ENCODE measurements around the gene UBE2E2.

UBE2E2 gene

GRCh38 chr3:23368731-23369130 lies 165.6 kb downstream of the UBE2E2 start:
- H3K4me2 ChIP-seq (ENCODE audit: low read depth, low read length, poor library complexity, severe bottlenecking), result no peak overlapping the region
- no peaks in the 10 kb centered on the region for H3K79me2 ChIP-seq (ENCODE audit: insufficient read depth, low read length)
- no peaks in the 10 kb centered on the region for H3K4me1 ChIP-seq (ENCODE audit: insufficient read depth, low read length, poor library complexity, severe bottlenecking)
- no peaks in the 10 kb centered on the region for H3K36me3 ChIP-seq (ENCODE audit: insufficient read depth, low read length)
- no peak overlapping the region for H3K9ac ChIP-seq (ENCODE audit: low read depth, low read length, poor library complexity, severe bottlenecking)
- no peaks in the 10 kb centered on the region for H3F3A ChIP-seq (ENCODE audit: low read depth)
- peaks cover 3% of the 10 kb centered on the region; the same call in 1 of the 2 replicates for H3K9me3 ChIP-seq (ENCODE audit: insufficient read depth, low read depth, low read length)
- no peak overlapping the region for H3K4me3 ChIP-seq (ENCODE audit: low read length, poor library complexity, severe bottlenecking)
- H3K9me2 ChIP-seq (replicated peaks; ENCODE audit: low read depth, low read length), result no peaks in the 10 kb centered on the region
- TF ChIP-seq EZH2phosphoT487 (IDR thresholded peaks at IDR 0.05; ENCODE audit: borderline replicate concordance), result no peak
- TF ChIP-seq, protein P1, sequence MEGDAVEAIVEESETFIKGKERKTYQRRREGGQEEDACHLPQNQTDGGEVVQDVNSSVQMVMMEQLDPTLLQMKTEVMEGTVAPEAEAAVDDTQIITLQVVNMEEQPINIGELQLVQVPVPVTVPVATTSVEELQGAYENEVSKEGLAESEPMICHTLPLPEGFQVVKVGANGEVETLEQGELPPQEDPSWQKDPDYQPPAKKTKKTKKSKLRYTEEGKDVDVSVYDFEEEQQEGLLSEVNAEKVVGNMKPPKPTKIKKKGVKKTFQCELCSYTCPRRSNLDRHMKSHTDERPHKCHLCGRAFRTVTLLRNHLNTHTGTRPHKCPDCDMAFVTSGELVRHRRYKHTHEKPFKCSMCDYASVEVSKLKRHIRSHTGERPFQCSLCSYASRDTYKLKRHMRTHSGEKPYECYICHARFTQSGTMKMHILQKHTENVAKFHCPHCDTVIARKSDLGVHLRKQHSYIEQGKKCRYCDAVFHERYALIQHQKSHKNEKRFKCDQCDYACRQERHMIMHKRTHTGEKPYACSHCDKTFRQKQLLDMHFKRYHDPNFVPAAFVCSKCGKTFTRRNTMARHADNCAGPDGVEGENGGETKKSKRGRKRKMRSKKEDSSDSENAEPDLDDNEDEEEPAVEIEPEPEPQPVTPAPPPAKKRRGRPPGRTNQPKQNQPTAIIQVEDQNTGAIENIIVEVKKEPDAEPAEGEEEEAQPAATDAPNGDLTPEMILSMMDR (conservative IDR thresholded peaks at IDR 0.05; ENCODE audit: low read length), result no peak
- no peak overlapping the region for H2AFZ ChIP-seq (ENCODE audit: low read length)
- H4K20me1 ChIP-seq (ENCODE audit: insufficient read depth, low read length, poor library complexity, severe bottlenecking), result no peaks in the 10 kb centered on the region
- H3K27me3 ChIP-seq (ENCODE audit: insufficient read depth, low read length, poor library complexity, severe bottlenecking), result no peaks in the 10 kb centered on the region

GRCh38 chr3:23372285-23372684 lies 169.2 kb downstream of the UBE2E2 start:
- no peaks in the 10 kb centered on the region for H3F3A ChIP-seq (ENCODE audit: low read depth)
- H3K9me3 ChIP-seq (ENCODE audit: insufficient read depth, low read depth, low read length), result no peaks in the 10 kb centered on the region
- TF ChIP-seq, protein P1 (conservative IDR thresholded peaks at IDR 0.05; ENCODE audit: low read length), result peak; percentile 26; the same call in 1 of the 2 replicates
- no peak for TF ChIP-seq EZH2phosphoT487 (IDR thresholded peaks at IDR 0.05; ENCODE audit: borderline replicate concordance)
- H3K4me3 ChIP-seq (ENCODE audit: low read length, poor library complexity, severe bottlenecking), result no peak overlapping the region
- H3K9ac ChIP-seq (ENCODE audit: low read depth, low read length, poor library complexity, severe bottlenecking), result no peak overlapping the region
- H3K27me3 ChIP-seq (ENCODE audit: insufficient read depth, low read length, poor library complexity, severe bottlenecking), result no peaks in the 10 kb centered on the region
- H3K4me2 ChIP-seq (ENCODE audit: low read depth, low read length, poor library complexity, severe bottlenecking), result no peak overlapping the region
- H4K20me1 ChIP-seq (ENCODE audit: insufficient read depth, low read length, poor library complexity, severe bottlenecking), result no peaks in the 10 kb centered on the region
- no peaks in the 10 kb centered on the region for H3K9me2 ChIP-seq (replicated peaks; ENCODE audit: low read depth, low read length)
- no peaks in the 10 kb centered on the region for H3K79me2 ChIP-seq (ENCODE audit: insufficient read depth, low read length)
- H3K36me3 ChIP-seq (ENCODE audit: insufficient read depth, low read length), result no peaks in the 10 kb centered on the region
- H2AFZ ChIP-seq (ENCODE audit: low read length), result no peak overlapping the region
- H3K4me1 ChIP-seq (ENCODE audit: insufficient read depth, low read length, poor library complexity, severe bottlenecking), result peaks cover 9% of the 10 kb centered on the region

GRCh38 chr3:23376516-23377248 lies 173.6 kb downstream of the UBE2E2 start:
- H2AFZ ChIP-seq (ENCODE audit: low read length), result no peak overlapping the region
- peaks cover 5% of the 10 kb centered on the region for H4K20me1 ChIP-seq (ENCODE audit: insufficient read depth, low read length, poor library complexity, severe bottlenecking)
- H3F3A ChIP-seq (ENCODE audit: low read depth), result no peaks in the 10 kb centered on the region
- no peaks in the 10 kb centered on the region for H3K27me3 ChIP-seq (ENCODE audit: insufficient read depth, low read length, poor library complexity, severe bottlenecking)
- no peaks in the 10 kb centered on the region for H3K36me3 ChIP-seq (ENCODE audit: insufficient read depth, low read length)
- no peak overlapping the region for H3K4me2 ChIP-seq (ENCODE audit: low read depth, low read length, poor library complexity, severe bottlenecking)
- H3K9me2 ChIP-seq (replicated peaks; ENCODE audit: low read depth, low read length), result no peaks in the 10 kb centered on the region
- no peak overlapping the region for H3K9ac ChIP-seq (ENCODE audit: low read depth, low read length, poor library complexity, severe bottlenecking)
- no peaks in the 10 kb centered on the region for H3K9me3 ChIP-seq (ENCODE audit: insufficient read depth, low read depth, low read length)
- TF ChIP-seq, protein P1 (conservative IDR thresholded peaks at IDR 0.05; ENCODE audit: low read length), result no peak
- TF ChIP-seq EZH2phosphoT487 (IDR thresholded peaks at IDR 0.05; ENCODE audit: borderline replicate concordance), result no peak
- peaks cover 22% of the 10 kb centered on the region for H3K4me1 ChIP-seq (ENCODE audit: insufficient read depth, low read length, poor library complexity, severe bottlenecking)
- H3K79me2 ChIP-seq (ENCODE audit: insufficient read depth, low read length), result no peaks in the 10 kb centered on the region
- no peak overlapping the region for H3K4me3 ChIP-seq (ENCODE audit: low read length, poor library complexity, severe bottlenecking)
